ENCODE data around the gene ADISSP. TPM values are rescaled to one million over a fixed set of nuclear protein-coding genes. Genes with fewer than 3 reads are reported as not detected.
A peak's percentile ranks its signal among the peaks of the same experiment; 100 is the strongest.

ADISSP gene
- total and polyA plus RNA-seq, 2 donors = 21.4 to 23.6 TPM

DNA sequence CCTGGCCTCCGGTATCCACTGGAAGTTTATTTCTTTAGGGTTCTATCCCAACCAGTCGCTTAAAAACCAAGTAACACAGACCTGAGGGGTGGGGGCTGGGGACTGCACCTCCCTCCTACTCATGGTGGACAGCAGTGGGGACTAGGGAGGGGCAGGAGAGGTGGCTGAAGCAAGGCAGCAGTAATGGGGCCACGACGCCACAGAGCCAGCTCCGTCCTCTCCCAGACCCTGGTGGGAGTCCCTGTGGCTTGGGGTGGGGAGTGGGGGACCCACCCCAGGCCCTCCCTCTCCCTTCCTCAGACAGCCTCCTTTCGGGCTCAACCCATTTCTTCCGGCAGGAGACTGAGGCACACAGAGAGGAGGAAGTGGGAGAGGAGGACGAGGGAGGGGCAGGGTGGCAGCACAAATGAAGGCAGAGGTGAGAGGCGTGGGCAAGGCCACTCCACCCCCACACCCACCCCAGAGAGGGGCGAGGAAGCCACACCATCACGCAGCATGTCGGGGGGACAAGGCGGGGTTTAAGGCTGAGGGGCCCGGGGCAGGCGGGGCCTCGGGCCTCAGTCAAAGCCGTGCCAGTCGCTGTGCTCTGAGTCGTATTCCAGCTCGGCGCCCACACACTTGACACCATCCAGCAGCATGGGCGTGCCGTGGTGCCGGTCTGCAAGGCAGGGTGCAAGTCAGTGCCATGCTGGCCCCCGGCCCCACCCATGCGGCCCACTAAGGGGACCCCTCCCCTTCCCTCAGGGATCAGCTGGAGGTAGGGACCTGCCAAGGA, 13.9 kb downstream of the ADISSP start:
- Histone ChIP-seq H3K27ac (ENCODE audit: low read depth in 1 of 2, low read length in 1 of 2) (no peak overlapping the region), H3K9me3 (ENCODE audit: control insufficient read depth in 2 of 2, insufficient read depth in 1 of 2, low read length in 1 of 2) (no peaks in the 10 kb centered on the region), H3K4me1 (ENCODE audit: control insufficient read depth in 2 of 2, insufficient read depth in 2 of 2, low read length in 2 of 2) (peaks cover 0 to 3% of the 10 kb centered on the region in 2 donors), H3K4me3 (ENCODE audit: low read length in 2 of 2) (no peak overlapping the region), H3K27me3 (ENCODE audit: control insufficient read depth in 2 of 2, insufficient read depth in 1 of 2, low read length in 1 of 2) (peaks cover 7 to 42% of the 10 kb centered on the region in 2 donors), H3K36me3 (ENCODE audit: control insufficient read depth in 2 of 2, insufficient read depth in 2 of 2, low read length in 1 of 2) (no peaks in the 10 kb centered on the region)
- WGBS = 96% methylated on average over 26 of the region's 26 CpGs
- no peak for DNase-seq (ENCODE audit: low read depth in 6 of 9, low spot score in 9 of 9)

DNA sequence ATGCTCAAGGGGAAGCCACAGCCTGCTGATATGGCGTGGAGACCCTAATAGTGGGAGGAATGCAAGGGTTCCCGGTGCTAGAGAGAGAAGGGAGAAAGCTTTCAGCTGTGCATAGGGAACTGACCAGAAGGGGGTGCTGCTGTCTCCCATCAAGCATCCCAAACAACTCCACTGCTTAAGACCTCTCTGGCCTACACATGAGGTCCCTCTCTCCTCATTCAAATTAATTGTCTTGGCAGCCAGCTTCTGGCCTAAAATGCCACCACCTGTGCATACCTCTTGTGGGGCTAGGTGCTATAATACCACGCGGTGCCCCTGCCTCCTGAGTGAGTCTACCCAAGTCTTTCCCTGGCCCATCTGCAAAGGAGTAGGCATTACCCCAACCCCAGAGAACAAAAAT, 14.5 kb downstream of the ADISSP start:
- H3K4me3 ChIP-seq (ENCODE audit: low read length in 2 of 2) = no peak overlapping the region
- H3K36me3 ChIP-seq (ENCODE audit: control insufficient read depth in 2 of 2, insufficient read depth in 2 of 2, low read length in 1 of 2) = no peaks in the 10 kb centered on the region
- H3K27me3 ChIP-seq (ENCODE audit: control insufficient read depth in 2 of 2, insufficient read depth in 1 of 2, low read length in 1 of 2) = peaks cover 9 to 48% of the 10 kb centered on the region in 2 donors
- peak in 8 of 9 donors; percentile 18 to 75 (median 47) for DNase-seq (ENCODE audit: low read depth in 6 of 9, low spot score in 9 of 9)
- H3K4me1 ChIP-seq (ENCODE audit: control insufficient read depth in 2 of 2, insufficient read depth in 2 of 2, low read length in 2 of 2) = peaks cover 0 to 3% of the 10 kb centered on the region in 2 donors
- no peak overlapping the region for H3K27ac ChIP-seq (ENCODE audit: low read depth in 1 of 2, low read length in 1 of 2)
- H3K9me3 ChIP-seq (ENCODE audit: control insufficient read depth in 2 of 2, insufficient read depth in 1 of 2, low read length in 1 of 2) = no peaks in the 10 kb centered on the region
- WGBS = 72% methylated on average over 4 of the region's 4 CpGs

DNA sequence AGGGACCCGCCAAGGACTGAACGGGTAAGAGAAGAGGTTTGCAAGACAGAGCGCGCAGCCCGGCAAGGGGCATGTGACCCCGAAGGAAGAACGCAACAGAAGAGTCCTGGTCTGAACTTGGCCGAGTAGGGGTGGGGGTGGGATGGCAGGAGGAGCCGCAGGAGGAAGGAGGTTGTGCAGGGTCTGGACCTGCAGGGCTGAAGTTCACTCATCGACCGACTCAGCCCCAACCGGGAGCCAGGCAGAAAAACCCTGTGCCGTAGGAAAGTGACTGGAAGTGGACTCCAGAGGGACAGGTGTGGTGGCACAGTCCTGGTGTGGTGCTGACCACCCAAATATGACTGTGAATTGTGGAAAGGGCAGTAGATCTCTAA, 15.2 kb downstream of the ADISSP start:
- H3K27ac ChIP-seq (ENCODE audit: low read depth in 1 of 2, low read length in 1 of 2) = no peak overlapping the region
- WGBS = 61% methylated on average over 13 of the region's 13 CpGs
- no peaks in the 10 kb centered on the region for H3K36me3 ChIP-seq (ENCODE audit: control insufficient read depth in 2 of 2, insufficient read depth in 2 of 2, low read length in 1 of 2)
- DNase-seq (ENCODE audit: low read depth in 6 of 9, low spot score in 9 of 9) = no peak
- H3K4me1 ChIP-seq (ENCODE audit: control insufficient read depth in 2 of 2, insufficient read depth in 2 of 2, low read length in 2 of 2) = peaks cover 0 to 3% of the 10 kb centered on the region in 2 donors
- H3K27me3 ChIP-seq (ENCODE audit: control insufficient read depth in 2 of 2, insufficient read depth in 1 of 2, low read length in 1 of 2) = peaks cover 9 to 53% of the 10 kb centered on the region in 2 donors
- H3K9me3 ChIP-seq (ENCODE audit: control insufficient read depth in 2 of 2, insufficient read depth in 1 of 2, low read length in 1 of 2) = no peaks in the 10 kb centered on the region
- H3K4me3 ChIP-seq (ENCODE audit: low read length in 2 of 2) = peak overlapping the region in 1 of 2 donors; percentile 41

DNA sequence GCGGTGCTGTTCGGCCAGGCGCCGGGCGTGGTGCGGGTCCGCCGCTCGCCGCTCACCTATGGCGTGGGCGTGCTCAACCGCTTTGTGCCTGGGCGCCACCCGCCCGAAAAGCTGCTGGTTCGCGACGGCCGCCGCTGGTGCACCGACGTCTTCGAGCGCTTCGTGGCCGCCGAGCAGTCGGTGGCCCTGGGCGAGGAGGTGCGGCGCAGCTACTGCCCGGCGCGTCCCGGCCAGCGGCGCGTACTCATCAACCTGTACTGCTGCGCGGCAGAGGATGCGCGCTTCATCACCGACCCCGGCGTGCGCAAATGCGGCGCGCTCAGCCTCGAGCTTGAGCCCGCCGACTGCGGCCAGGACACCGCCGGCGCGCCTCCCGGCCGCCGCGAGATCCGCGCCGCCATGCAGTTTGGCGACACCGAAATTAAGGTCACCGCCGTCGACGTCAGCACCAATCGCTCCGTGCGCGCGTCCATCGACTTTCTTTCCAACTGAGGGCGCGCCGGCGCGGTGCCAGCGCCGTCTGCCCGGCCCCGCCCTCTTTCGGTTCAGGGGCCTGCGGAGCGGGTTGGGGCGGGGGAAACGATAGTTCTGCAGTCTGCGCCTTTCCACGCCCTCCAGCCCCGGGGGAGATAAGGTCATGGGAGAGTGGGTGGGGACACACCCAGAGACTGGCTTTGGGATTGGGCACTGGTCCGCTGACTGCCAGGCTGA, 15.7 kb downstream of the ADISSP start:
- Histone ChIP-seq H3K4me1 (ENCODE audit: control insufficient read depth in 2 of 2, insufficient read depth in 2 of 2, low read length in 2 of 2) (peaks cover 0 to 3% of the 10 kb centered on the region in 2 donors), H3K27ac (ENCODE audit: low read depth in 1 of 2, low read length in 1 of 2) (no peak overlapping the region), H3K9me3 (ENCODE audit: control insufficient read depth in 2 of 2, insufficient read depth in 1 of 2, low read length in 1 of 2) (no peaks in the 10 kb centered on the region), H3K4me3 (ENCODE audit: low read length in 2 of 2) (peak overlapping the region in 1 of 2 donors; percentile 41), H3K36me3 (ENCODE audit: control insufficient read depth in 2 of 2, insufficient read depth in 2 of 2, low read length in 1 of 2) (no peaks in the 10 kb centered on the region), H3K27me3 (ENCODE audit: control insufficient read depth in 2 of 2, insufficient read depth in 1 of 2, low read length in 1 of 2) (peaks cover 9 to 54% of the 10 kb centered on the region in 2 donors)
- peak in 3 of 9 donors; percentile 17 to 39 (median 25) for DNase-seq (ENCODE audit: low read depth in 6 of 9, low spot score in 9 of 9)
- WGBS = 50% methylated on average over 95 of the region's 95 CpGs

DNA sequence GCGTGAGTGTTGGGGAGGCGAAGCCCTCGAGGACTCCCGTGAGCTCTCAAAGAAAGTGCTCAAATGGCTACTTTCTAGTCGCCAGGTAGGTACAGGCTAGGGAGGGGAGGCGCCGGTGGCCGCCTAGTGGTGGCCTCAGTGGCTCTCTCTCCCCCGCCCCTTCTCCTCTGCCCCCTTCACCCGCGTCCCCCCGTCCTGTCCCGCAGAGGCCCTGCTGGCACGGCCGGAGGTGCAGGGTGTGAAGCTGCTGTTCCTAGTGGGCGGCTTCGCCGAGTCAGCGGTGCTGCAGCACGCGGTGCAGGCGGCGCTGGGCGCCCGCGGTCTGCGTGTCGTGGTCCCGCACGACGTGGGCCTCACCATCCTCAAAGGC, 16.3 kb downstream of the ADISSP start:
- Histone ChIP-seq H3K9me3 (ENCODE audit: control insufficient read depth in 2 of 2, insufficient read depth in 1 of 2, low read length in 1 of 2) (no peaks in the 10 kb centered on the region), H3K4me1 (ENCODE audit: control insufficient read depth in 2 of 2, insufficient read depth in 2 of 2, low read length in 2 of 2) (peaks cover 0 to 3% of the 10 kb centered on the region in 2 donors), H3K27ac (ENCODE audit: low read depth in 1 of 2, low read length in 1 of 2) (no peak overlapping the region), H3K27me3 (ENCODE audit: control insufficient read depth in 2 of 2, insufficient read depth in 1 of 2, low read length in 1 of 2) (peaks cover 9 to 57% of the 10 kb centered on the region in 2 donors), H3K36me3 (ENCODE audit: control insufficient read depth in 2 of 2, insufficient read depth in 2 of 2, low read length in 1 of 2) (no peaks in the 10 kb centered on the region), H3K4me3 (ENCODE audit: low read length in 2 of 2) (peak overlapping the region in 1 of 2 donors; percentile 41)
- WGBS = 85% methylated on average over 31 of the region's 31 CpGs
- no peak for DNase-seq (ENCODE audit: low read depth in 6 of 9, low spot score in 9 of 9)

DNA sequence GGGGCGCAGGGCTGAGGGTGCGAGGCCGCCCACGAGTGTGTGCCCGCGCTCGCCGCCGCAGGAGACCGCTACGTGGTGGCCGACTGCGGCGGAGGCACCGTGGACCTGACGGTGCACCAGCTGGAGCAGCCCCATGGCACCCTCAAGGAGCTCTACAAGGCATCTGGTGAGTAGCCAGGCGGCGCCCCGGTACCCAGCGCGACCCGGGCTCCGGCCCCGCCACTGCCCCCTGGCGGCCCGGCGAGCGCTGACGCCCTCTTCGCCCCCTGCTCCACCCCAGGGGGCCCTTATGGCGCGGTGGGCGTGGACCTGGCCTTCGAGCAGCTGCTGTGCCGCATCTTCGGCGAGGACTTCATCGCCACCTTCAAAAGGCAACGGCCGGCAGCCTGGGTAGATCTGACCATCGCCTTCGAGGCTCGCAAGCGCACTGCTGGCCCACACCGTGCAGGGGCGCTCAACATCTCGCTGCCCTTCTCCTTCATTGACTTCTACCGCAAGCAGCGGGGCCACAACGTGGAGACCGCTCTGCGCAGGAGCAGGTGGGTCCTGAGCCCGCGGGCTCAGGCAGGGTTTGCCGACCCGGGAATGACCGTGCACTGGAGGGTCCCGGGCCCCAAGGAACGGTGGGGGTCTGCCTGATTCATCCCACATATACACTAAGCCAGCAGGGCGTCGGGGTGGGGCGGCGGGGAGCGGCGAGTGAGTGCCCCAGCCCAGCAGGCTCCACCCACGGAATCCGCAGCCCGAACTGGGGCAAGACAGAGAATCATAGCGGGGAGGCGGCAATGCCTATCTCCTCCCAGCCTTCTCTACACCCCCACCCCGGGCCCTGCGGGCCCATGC, 17.6 kb downstream of the ADISSP start:
- Histone ChIP-seq H3K36me3 (ENCODE audit: control insufficient read depth in 2 of 2, insufficient read depth in 2 of 2, low read length in 1 of 2) (no peaks in the 10 kb centered on the region), H3K27me3 (ENCODE audit: control insufficient read depth in 2 of 2, insufficient read depth in 1 of 2, low read length in 1 of 2) (peaks cover 9 to 69% of the 10 kb centered on the region in 2 donors), H3K4me1 (ENCODE audit: control insufficient read depth in 2 of 2, insufficient read depth in 2 of 2, low read length in 2 of 2) (peaks cover under 1 to 3% of the 10 kb centered on the region in 2 donors), H3K27ac (ENCODE audit: low read depth in 1 of 2, low read length in 1 of 2) (no peak overlapping the region), H3K9me3 (ENCODE audit: control insufficient read depth in 2 of 2, insufficient read depth in 1 of 2, low read length in 1 of 2) (peaks cover 0 to 2% of the 10 kb centered on the region in 2 donors), H3K4me3 (ENCODE audit: low read length in 2 of 2) (no peak overlapping the region)
- 69% methylated on average over 72 of the region's 72 CpGs for WGBS
- peak in 2 of 9 donors; percentile 32 to 37 for DNase-seq (ENCODE audit: low read depth in 6 of 9, low spot score in 9 of 9)

DNA sequence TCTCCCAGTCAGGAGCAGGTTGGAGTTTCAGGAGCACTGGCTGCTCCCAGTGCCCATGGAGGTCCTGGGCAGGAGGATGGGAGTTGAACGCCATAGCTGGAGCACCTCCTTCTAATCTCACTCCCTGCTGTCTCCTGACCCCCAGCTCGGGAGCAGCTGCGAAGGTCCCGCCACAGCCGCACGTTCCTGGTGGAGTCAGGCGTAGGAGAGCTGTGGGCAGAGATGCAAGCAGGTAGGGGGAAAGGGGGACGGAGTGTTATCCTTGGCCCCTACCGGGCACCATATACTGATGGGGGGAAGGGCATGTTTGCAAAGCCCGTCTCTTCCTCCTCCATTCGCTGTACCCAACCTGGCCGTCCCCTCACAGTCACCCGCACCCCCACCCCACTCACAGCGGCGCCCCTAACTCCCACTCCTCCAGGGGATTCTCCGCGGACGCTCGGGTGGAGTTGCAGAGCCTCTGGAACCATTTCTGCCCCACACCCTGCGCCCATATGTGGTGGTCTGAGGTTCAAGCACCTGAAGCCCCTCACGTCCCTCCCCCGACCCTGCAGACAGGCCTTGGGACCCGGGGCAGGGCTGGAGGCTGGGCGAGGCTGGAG, 18.4 kb downstream of the ADISSP start:
- peaks cover 3% of the 10 kb centered on the region in 2 donors for H3K4me1 ChIP-seq (ENCODE audit: control insufficient read depth in 2 of 2, insufficient read depth in 2 of 2, low read length in 2 of 2)
- WGBS = 90% methylated on average over 24 of the region's 24 CpGs
- no peaks in the 10 kb centered on the region for H3K36me3 ChIP-seq (ENCODE audit: control insufficient read depth in 2 of 2, insufficient read depth in 2 of 2, low read length in 1 of 2)
- H3K27ac ChIP-seq (ENCODE audit: low read depth in 1 of 2, low read length in 1 of 2) = no peak overlapping the region
- H3K4me3 ChIP-seq (ENCODE audit: low read length in 2 of 2) = no peak overlapping the region
- peaks cover 0 to 2% of the 10 kb centered on the region in 2 donors for H3K9me3 ChIP-seq (ENCODE audit: control insufficient read depth in 2 of 2, insufficient read depth in 1 of 2, low read length in 1 of 2)
- H3K27me3 ChIP-seq (ENCODE audit: control insufficient read depth in 2 of 2, insufficient read depth in 1 of 2, low read length in 1 of 2) = peaks cover 9 to 75% of the 10 kb centered on the region in 2 donors
- DNase-seq (ENCODE audit: low read depth in 6 of 9, low spot score in 9 of 9) = no peak

DNA sequence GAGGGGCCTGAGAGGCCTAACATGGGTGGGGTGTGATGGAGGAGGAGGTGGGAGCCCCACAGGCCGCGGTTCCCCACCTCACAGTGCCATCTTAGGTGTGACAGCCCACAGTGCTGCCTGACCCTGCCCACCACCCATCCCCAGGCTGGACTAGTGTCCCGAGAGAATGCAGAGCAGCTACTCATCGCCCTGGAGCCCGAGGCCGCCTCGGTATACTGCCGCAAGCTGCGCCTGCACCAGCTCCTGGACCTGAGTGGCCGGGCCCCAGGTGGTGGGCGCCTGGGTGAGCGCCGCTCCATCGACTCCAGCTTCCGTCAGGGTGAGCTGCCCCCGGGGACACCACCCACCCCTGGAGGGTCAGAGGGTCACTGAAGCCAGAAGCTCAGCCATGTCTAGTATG, 19.5 kb downstream of the ADISSP start:
- Histone ChIP-seq H3K27ac (ENCODE audit: low read depth in 1 of 2, low read length in 1 of 2) (no peak overlapping the region), H3K4me1 (ENCODE audit: control insufficient read depth in 2 of 2, insufficient read depth in 2 of 2, low read length in 2 of 2) (peaks cover 3% of the 10 kb centered on the region in 2 donors), H3K4me3 (ENCODE audit: low read length in 2 of 2) (no peak overlapping the region), H3K36me3 (ENCODE audit: control insufficient read depth in 2 of 2, insufficient read depth in 2 of 2, low read length in 1 of 2) (no peaks in the 10 kb centered on the region), H3K9me3 (ENCODE audit: control insufficient read depth in 2 of 2, insufficient read depth in 1 of 2, low read length in 1 of 2) (peaks cover 0 to 2% of the 10 kb centered on the region in 2 donors), H3K27me3 (ENCODE audit: control insufficient read depth in 2 of 2, insufficient read depth in 1 of 2, low read length in 1 of 2) (peaks cover 9 to 77% of the 10 kb centered on the region in 2 donors)
- 96% methylated on average over 16 of the region's 16 CpGs for WGBS
- DNase-seq (ENCODE audit: low read depth in 6 of 9, low spot score in 9 of 9) = no peak
